AG04450 (cell line): ENCODE data around the gene BABAM1. TPM values are rescaled to one million over a fixed set of nuclear protein-coding genes. Genes with fewer than 3 reads are reported as not detected.

Experiments used
- CTCF ChIA-PET: fragments of 300-600, 350-600 bp; formaldehyde crosslinking; extraction: SDS; loops from one replicate; lab custom pipeline; 2022; ENCODE audit warnings: antibody characterized with exemption, inconsistent platforms; lab: Charles Lee
- POLR2A ChIA-PET: fragments of 350-600 bp; formaldehyde crosslinking; extraction: SDS; loops from one replicate; lab custom pipeline; 2021; ENCODE audit warnings: antibody characterized with exemption, inconsistent platforms; lab: Yijun Ruan, JAX
- DNase-seq: peaks from one replicate; pipeline ENCODE4 v3.0.0-alpha.2; 2011; ENCODE audit warnings: low read depth, low spot score
- H3K27ac ChIP-seq: one replicate; pipeline ENCODE4 v1.5.1; 2012; ENCODE audit warnings: low read depth, low read length, control low read depth
- H3K27me3 ChIP-seq: one replicate; pipeline ENCODE4 v1.6.0; 2012; ENCODE audit warnings: low read length; ENCODE audit not compliant: control insufficient read depth, insufficient read depth
- H3K4me3 ChIP-seq: 2 replicates; pipeline ENCODE4 v1.5.1; 2011; ENCODE audit warnings: mild to moderate bottlenecking, low read depth, low read length, control low read depth
- H3K9me3 ChIP-seq: 2 replicates; pipeline ENCODE4 v1.5.1; 2012; ENCODE audit warnings: low read length; ENCODE audit not compliant: control insufficient read depth, insufficient read depth
- polyA plus RNA-seq: library from polyadenylated mRNA; depleted of rRNA; stranded (reverse); fragments of >200 nt; gene quantifications from 2 replicates; pipeline ENCODE4 v1.2.3, GENCODE V29; 2011
- TF ChIP-seq, protein P1 (sequence below): IDR thresholded peaks from 2 replicates; pipeline ENCODE4 v1.5.1; 2011; ENCODE audit warnings: low read depth, low read length, control low read depth, inconsistent platforms

Gene BABAM1
- polyA plus RNA-seq, 1 experiment = 98.6 TPM

DNA sequence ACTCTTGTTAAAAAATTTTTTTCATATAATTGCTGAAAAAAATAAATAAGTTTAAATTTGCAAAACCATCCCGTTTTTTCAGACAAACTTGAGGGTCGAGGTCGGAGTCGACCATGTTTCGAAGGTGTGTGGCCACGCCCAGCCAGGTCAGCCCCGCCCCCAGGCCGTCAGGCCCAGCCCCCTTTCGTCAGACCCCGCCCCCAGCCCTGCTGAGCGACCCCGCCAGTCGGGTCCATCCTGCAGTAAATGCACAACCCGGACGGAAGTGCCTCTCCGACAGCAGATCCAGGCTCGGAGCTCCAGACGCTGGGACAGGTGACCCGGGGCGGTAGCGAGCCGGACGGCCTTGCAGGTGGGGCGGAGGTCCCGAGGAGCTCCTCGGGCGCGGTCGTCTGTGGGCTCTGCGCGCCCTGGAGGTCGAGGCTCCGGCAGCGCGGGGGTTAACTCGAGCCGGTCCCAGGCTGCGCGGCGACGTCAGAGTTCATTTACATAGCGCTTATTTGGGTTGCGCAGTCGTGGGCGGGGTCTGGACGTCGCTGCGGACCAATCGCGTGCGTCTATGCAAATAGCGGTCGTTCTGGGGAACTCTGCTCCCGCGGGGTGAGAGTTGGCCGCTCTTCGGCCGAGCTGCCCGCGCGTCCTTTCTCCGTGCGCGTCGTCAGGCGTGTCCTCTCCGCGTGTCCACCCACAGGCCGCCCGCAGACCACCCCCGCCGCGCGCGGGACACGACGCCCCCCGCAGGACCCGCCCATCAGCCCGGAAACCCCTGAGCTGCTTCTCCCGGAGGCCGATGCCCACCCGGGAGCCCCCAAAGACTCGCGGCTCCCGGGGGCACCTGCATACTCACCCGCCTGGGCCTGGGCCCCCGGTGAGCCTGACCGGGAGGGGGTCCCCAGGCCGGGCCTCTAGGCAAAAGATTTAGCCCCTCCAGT is 41.0 kb upstream of the BABAM1 start, which contains the start of gene OCEL1:
TSS of gene OCEL1 (plus strand) at position 225 of the 932 bp plus-strand sequence. CDS start at position 247, 22 bp downstream.
- TF ChIP-seq, protein P1, sequence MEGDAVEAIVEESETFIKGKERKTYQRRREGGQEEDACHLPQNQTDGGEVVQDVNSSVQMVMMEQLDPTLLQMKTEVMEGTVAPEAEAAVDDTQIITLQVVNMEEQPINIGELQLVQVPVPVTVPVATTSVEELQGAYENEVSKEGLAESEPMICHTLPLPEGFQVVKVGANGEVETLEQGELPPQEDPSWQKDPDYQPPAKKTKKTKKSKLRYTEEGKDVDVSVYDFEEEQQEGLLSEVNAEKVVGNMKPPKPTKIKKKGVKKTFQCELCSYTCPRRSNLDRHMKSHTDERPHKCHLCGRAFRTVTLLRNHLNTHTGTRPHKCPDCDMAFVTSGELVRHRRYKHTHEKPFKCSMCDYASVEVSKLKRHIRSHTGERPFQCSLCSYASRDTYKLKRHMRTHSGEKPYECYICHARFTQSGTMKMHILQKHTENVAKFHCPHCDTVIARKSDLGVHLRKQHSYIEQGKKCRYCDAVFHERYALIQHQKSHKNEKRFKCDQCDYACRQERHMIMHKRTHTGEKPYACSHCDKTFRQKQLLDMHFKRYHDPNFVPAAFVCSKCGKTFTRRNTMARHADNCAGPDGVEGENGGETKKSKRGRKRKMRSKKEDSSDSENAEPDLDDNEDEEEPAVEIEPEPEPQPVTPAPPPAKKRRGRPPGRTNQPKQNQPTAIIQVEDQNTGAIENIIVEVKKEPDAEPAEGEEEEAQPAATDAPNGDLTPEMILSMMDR = no peak
- ChIA-PET CTCF (interaction anchor here (1.0 kb wide), 1 partner anchor 34 kb away, joined by 3 read pairs; no protein-coding TSS in a partner anchor), POLR2A (interaction anchor here (0.6 to 2.2 kb wide), 7 partner anchors 10 to 177 kb away, joined by 3 to 14 read pairs (median 6); partner anchors contain the start of genes BABAM1 and USE1)
- H3K4me3 ChIP-seq = peak within 1 kb of the TSS; percentile 82
- peak; percentile 92 for DNase-seq
- H3K9me3 ChIP-seq = no peaks in the 10 kb centered on the region; the same call in 1 of the 2 replicates
- H3K27me3 ChIP-seq = no peaks in the 10 kb centered on the region
- H3K27ac ChIP-seq = peak within 1 kb of the TSS; percentile 47

GRCh38 chr19:17227798-17228367 is 39.4 kb upstream of the BABAM1 start:
- Histone ChIP-seq H3K27me3 (no peaks in the 10 kb centered on the region), H3K27ac (no peak overlapping the region), H3K4me3 (no peak overlapping the region), H3K9me3 (no peaks in the 10 kb centered on the region; the same call in 1 of the 2 replicates)
- no peak for DNase-seq
- TF ChIP-seq, protein P1 = no peak
- ChIA-PET POLR2A (interaction anchor here (1.2 to 2.2 kb wide), 2 partner anchors 8 to 13 kb away, joined by 3 to 14 read pairs; partner anchors contain the start of gene USE1), CTCF (no interaction called here)

DNA sequence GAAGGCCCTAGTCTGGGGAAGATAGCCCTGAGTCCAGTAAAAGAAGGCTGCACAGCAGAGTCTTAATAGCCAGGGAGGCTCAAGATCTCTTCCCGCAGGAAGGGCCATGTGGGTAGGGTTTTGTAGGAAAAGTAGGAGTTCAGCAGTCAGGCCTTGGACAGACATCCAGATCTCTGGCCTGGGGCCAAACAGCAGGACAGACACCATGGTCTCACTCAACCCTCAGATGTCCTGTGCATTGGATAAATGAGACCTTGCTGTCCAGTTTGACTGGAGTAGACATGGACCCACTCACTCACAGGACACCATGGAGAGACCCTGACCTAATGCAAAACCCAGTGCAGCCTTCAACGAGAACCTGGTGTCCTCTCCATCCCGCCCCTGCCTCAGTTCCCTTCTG is 37.4 kb upstream of the BABAM1 start:
- DNase-seq = no peak
- Histone ChIP-seq H3K27me3 (no peaks in the 10 kb centered on the region), H3K9me3 (no peaks in the 10 kb centered on the region; the same call in 1 of the 2 replicates), H3K4me3 (no peak overlapping the region), H3K27ac (no peak overlapping the region)
- POLR2A ChIA-PET = no interaction called here
- TF ChIP-seq, protein P1 = no peak
- CTCF ChIA-PET = no interaction called here

DNA sequence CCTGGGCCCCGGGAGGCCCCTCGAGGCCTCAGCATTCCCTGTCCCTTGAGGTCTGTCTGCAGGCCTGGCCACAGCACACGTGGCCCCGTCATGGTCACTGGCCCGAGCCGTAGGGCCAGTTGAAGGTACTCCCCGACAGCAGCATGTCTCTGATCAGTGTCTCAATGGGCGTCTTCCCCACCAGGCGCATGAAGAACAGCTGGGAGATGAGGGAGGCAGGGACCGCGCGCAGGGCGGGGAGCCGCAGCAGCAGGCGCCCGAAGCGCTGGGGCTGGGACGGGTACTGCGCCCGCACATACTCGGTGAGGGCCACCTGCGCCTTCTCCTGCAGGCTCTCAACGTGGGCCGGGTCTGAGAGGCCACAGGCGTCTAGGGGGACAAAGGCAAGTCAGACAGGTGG is 35.0 kb upstream of the BABAM1 start:
- no peaks in the 10 kb centered on the region for H3K27me3 ChIP-seq
- ChIA-PET CTCF (no interaction called here), POLR2A (no interaction called here)
- no peaks in the 10 kb centered on the region; the same call in 1 of the 2 replicates for H3K9me3 ChIP-seq
- TF ChIP-seq, protein P1 = no peak
- no peak overlapping the region for H3K4me3 ChIP-seq
- no peak for DNase-seq
- no peak overlapping the region for H3K27ac ChIP-seq
